GM18502 (cell line): ENCODE data around the gene CREBRF.
"Not testable (repeated sequence)": the region's sequence is repeated elsewhere in the genome, so short reads cannot be mapped to it uniquely, and the experiment has no call there.

Experiments
- ATAC-seq: cut with Tn5 transposase; IDR thresholded peaks from one replicate; pipeline ENCODE4 v1.9.1; 2021; ENCODE audit warnings: mild to moderate bottlenecking; ENCODE audit not compliant: unreplicated experiment, poor library complexity

CREBRF gene

GRCh38 chr5:173035904-173036707 lies 20.0 kb upstream of the CREBRF start:
- ATAC-seq: peak; percentile 52

DNA sequence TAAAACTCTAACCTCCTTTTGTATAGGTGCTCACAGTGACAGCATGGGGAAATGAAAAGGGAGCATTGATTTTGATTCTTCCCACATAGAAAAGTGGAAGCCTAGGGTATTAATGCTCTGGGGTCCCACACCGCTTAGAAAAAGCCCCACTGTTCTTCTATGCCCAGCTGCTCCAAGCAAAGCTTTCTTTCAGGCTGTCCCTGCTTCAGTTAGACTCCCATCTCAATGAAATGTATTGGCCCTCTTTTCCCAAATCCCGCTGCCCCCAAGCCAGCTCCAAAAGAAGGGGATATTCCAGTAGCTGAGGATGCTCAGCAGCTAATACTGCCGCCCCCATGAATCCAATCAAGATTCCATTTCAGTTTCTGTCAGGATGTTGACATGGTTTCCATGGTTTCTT lies 17.0 kb upstream of the CREBRF start:
- ATAC-seq: no peak

DNA sequence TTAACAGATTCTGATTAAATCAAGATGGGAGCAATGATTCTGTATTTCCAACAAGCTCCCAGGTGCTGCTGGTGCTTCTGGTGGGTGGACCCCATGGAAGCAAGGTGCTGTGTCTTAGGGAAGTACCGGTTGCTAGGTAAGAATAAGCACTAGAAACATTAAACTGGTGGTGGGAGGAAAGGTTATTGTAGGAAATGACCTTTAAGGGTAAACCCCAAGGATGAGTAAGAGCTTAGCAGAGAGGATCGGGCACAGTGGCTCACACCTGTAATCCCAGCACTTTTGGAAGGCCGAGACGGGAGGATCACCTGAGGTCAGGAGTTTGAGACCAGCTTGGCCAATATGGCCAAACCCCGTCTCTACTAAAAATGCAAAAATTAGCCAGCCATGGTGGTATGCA lies 16.2 kb upstream of the CREBRF start:
- no peak for ATAC-seq

DNA sequence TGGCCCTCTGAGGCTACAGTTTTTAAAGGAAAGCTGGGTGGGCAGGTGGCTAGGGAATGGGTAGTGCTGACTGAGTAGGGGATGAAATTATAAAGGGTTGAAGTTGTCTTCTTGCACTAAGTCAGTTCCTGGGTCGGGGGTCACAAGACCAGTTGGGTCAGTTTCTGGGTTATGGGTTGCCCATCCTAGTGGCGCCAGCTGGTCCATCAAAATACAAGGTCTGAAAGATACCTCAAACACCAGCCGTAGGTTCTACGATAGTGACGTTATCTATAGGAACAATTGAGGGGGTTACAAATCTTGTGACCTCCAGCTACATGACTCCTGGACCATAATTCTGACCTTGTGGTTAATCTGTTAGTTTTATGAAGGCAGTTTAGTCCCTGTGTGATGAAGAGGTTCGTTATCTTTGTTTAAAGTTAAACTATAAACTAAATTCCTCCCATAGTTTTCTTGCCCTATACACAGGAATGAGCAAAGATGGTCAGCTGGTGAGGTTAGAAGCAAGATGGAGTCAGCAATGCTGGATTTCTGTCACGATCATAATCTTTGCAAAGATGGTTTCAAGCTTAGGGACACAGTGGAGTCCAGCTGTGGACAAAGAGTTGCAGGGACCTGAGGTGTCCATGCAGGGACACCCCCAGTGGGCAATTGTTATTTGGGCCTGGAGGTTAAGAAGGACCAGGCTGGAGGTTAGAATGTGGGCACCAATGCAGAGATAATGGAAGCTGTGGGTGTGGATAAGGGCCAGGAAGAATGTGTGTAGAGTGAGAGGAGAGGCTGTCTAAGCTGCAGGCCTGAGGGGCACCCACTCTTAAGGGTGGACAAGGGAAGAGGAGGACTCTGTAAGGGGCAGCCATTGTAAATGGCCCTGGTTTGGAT lies 14.0 kb upstream of the CREBRF start:
- ATAC-seq: no peak

GRCh38 chr5:173042763-173043107 lies 13.4 kb upstream of the CREBRF start:
- no peak for ATAC-seq

DNA sequence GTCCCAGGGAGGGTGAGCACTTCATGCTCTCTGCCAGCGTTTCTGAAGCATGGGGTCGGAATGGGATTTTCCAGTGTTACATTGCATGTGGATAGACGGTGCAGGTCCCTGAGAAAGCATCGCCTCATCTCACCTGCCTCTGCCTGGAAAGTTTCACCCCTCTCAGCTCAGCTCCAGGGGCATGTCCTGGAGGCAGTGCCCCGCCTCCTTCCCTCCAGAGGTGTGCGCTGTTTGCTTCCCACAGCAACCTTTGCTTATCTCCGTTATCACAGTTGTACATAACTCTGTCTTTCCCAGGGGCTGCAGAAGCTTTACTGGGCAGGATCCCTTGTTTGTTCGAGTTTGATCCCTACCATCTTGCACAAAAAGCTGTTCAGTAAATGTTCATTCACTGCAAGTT lies 10.7 kb upstream of the CREBRF start:
- no peak for ATAC-seq

GRCh38 chr5:173047096-173047837 lies 8.9 kb upstream of the CREBRF start:
- not testable (repeated sequence) for ATAC-seq

- no peak for ATAC-seq
These were observed 8.4 kb upstream of the CREBRF start for GRCh38 chr5:173047838-173048105.

DNA sequence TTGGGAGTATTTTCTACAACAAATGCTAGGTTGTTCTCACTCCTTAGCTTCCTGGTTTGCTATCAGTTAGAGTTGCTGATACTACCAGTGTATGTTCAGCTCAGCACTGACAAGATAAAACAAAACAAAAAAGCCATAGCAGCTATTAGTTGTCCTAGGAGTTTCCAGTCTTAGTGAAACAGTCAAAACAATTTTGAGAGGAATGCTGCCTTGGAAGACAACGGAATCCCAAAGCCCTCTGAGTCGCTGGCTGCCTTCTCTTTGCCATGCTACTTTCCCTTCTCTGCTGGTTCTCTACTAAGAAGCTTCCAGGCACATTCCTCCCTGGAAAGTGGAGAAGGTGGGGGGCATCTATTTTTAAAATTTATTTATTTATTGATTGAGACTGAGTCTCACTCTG lies 5.4 kb upstream of the CREBRF start:
- no peak for ATAC-seq

DNA sequence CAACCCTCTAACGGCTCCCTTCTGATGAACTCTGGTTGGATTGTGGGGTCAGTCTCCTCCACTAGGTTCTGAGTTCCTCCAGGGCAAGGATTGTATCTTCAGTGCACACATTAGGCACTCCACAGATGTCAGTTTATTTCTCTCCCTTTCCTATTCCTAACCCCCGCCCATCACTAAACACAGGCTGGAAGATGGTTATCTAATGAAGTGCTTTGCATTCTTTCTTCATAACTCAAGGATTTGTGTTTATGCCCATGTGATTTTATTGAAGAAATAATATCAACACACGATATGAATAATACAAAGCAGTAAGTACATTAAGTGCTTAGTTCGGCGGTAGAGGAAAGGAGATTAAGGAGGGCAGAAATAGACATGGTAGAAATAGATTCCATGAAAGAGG lies 4.4 kb upstream of the CREBRF start:
- no peak for ATAC-seq

- no peak for ATAC-seq
These were observed 3.1 kb upstream of the CREBRF start for GRCh38 chr5:173053041-173053440.

DNA sequence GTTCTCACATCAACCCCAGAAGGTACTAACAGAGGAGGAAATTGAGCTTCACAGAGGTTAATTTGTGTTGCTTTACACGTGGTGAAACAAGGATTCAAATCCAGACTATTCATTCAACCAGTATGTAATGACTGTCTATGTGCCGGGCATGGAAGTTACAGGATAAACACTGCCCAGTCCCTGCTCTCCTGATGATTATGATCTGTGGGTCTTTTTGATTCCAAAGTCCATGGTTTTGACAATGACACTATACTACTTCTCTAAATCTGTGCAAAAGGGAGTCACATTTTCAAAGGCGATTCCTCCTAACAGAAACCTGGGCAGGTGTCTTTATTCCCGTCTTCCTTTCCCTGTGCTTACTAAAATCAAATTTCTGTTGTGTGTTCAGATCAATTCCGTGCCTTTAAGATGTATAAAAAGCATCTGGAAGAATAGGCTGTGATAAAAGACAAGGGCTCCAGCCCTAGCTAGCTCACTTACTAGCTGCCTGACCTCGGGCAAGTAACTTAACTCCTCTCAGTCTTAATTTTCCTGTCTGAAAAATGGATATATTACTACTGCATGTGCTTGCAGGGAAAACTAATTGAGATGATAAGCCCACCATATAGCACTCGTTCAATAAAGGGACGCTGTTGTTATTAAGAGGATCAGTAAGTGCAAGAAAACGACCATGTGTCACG lies 970 bp upstream of the CREBRF start:
- ATAC-seq: no peak

DNA sequence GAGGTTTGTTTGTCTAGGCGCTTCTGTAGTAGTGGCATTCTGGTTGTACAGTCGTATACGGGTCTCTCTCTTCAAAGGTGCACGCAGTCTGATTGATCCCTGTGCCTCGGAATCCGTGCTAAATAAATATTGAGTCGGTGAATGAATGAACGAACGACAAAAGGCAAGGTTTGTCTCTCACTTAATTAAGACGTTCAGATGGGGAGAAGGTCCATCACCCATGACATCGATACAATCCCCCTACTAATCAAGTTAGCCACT lies 500 bp upstream of the CREBRF start:
- no peak for ATAC-seq

DNA sequence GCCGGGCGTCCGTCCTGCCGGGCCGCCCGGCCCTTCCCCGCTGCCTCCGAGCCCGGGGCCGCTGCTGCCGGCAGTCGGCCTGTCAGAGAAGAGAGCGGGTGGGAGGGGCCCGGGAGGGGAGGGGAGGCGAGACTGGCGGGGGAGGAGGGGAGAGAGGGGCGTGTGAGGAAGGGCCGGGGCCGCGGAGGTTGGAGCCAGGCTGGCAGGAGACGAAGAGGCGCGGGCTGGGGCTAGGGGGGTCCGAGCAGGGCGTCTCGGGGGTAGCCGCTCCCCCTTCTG lies 570 bp downstream of the CREBRF start:
- ATAC-seq: peak; percentile 33

DNA sequence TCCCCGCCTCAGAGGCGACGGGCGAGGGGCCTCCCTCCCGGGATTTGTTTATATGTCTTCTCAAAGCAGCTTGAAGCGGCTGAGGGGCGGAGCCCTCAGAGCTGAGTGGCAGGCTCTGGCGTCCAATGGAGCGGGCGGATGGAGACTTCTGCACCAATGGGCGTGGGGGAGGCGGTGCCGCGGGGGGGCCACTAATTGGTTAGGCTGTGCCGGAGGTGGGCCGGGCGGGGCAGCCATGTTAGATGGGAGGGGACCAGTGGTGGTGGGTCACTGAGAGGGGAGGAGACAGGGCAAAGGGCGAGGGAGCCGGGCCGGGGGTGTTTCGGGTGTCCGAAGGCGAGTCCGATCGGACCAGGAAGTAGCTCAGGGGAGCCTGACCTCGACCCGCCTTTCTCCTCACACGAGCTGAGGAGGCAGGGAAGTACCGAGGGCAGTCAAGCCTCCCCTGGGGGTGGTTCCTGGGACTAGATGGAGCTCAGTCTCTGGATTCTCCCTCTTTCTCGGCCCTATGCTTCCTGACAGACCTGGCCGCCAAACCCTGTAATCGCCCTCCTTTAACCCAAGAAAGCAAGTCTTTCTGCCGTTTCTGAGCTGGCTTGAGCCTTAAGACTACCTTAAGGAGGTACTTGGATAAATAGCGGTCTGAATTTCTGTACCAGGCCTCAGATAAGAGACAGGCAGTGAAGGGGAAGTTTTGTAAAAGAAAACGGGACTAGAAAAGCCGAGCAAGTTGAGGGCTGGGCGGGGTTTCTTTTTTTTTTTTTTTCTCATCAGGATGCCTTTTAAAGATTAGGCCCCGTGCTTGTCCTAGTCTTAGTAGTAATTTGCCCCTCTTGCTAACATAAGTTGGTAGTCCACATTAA lies 1.1 kb downstream of the CREBRF start:
- ATAC-seq: peak; percentile 80

GRCh38 chr5:173062141-173062540 lies 6.0 kb downstream of the CREBRF start:
- ATAC-seq: no peak

GRCh38 chr5:173065155-173065554 lies 9.0 kb downstream of the CREBRF start:
- ATAC-seq: no peak

DNA sequence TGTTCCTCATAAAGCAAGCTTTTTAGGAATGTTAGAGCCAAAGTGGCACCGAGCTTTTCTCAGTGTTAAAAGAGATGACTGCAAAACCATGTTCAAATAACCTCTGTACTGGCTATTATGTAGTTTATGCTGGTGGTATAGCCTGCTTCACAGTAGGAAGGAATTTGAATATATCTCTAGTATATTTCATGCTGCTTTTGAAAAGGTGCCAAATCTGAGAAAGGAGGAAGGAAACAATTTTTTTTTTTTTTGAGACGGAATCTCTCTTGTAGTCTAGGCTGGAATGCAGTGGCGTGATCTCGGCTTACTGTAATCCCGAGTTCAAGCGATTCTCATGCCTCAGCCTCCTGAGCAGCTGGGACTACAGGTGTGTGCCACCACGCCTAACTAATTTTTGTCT lies 13.5 kb downstream of the CREBRF start:
- ATAC-seq: no peak

DNA sequence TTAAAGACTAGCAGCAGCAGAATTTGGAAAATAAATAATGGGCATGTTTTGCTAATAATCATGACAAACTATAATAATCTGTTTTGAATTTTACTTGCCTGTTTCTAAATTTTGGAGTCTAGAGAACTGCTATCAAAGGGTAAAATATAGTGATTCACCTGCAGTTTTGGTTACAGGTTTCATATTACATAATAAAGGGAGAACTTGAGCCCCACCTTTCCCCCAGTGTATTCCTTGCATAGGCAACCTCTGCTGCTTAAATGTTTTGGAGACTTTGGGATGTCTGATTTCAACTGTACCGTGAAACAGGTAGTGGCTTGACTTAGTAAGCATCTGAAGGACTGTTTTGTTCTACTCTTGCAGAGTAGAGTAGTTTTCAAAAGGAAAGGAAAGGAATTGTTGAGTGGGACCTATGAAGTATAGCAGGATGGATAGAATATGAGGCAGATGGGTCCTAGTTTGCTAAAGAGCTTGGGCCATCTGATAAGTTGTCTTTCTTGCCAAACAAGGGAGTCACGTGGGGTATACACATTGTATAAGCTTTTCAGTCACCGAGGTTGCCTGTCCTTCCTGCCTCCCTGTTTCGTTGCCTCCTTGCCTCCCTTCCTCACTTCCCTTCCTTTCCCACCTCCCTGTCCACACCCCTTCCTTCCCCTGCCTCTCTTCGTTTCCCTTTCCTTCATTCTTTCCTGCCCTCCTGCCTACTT lies 19.1 kb downstream of the CREBRF start:
- ATAC-seq: no peak

DNA sequence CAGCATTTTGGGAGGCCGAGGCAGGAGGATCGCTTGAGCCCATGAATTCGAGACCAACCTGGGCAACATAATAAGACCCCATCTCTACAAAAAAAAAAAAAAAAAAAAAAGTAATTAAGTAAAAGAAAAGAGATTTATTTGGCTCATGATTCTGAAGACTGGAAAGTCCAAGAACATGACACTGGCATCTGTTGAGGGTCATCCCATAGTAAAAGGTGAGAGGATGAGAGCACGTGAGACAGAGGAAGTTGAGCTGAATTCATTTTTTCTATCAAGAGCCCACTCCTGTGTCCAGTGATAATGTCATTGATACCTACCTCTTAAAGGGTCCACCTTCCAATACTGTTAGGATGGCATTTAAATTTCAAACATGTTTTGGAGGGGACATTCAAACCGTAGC lies 19.8 kb downstream of the CREBRF start:
- ATAC-seq: no peak
